Naive B cell (primary cell): Measurements from ENCODE around the gene APOF. TPM values are rescaled to one million over a fixed set of nuclear protein-coding genes. Genes with fewer than 3 reads are reported as not detected.
"Not testable (repeated sequence)": the region's sequence is repeated elsewhere in the genome, so short reads cannot be mapped to it uniquely, and the experiment has no call there.

Experiments used
- ATAC-seq, 2 donors: fragments of 150-1000 bp; cut with Tn5 transposase; 2 replicates each; pipeline ENCODE4 v1.10.0; 2021; ENCODE audit warnings: low read depth in 2 of 2, mild to moderate bottlenecking in 2 of 2, moderate library complexity in 2 of 2
- DNase-seq: peaks from one replicate; pipeline ENCODE4 v3.0.0; 2022
- H3K27ac Mint-ChIP-seq, 6 donors: one replicate each; pipeline ENCODE4 v1.8.0; 2020 to 2022; ENCODE audit warnings: mild to moderate bottlenecking in 6 of 6, mixed read lengths in 6 of 6, moderate library complexity in 5 of 6, inconsistent platforms in 2 of 6
- H3K27me3 Mint-ChIP-seq, 3 donors: one replicate each; pipeline ENCODE4 v1.8.0; 2021 to 2022; ENCODE audit warnings: mixed read lengths in 3 of 3, mild to moderate bottlenecking in 1 of 3
- H3K36me3 Mint-ChIP-seq, 2 donors: one replicate each; pipeline ENCODE4 v1.8.0; 2020 to 2022; ENCODE audit warnings: mixed read lengths in 2 of 2, inconsistent platforms in 1 of 2, mild to moderate bottlenecking in 1 of 2
- H3K4me1 Mint-ChIP-seq, 3 donors: one replicate each; pipeline ENCODE4 v1.8.0; 2020 to 2022; ENCODE audit warnings: mixed read lengths in 3 of 3, inconsistent platforms in 1 of 3, mild to moderate bottlenecking in 1 of 3, moderate library complexity in 1 of 3
- H3K4me3 Mint-ChIP-seq, 8 donors: one replicate each; pipeline ENCODE4 v1.8.0; 2020 to 2022; ENCODE audit warnings: mild to moderate bottlenecking in 8 of 8, mixed read lengths in 8 of 8, moderate library complexity in 8 of 8, inconsistent platforms in 2 of 8
- H3K9me3 Mint-ChIP-seq, 7 donors: one replicate each; pipeline ENCODE4 v1.8.0; 2020 to 2022; ENCODE audit warnings: mixed read lengths in 7 of 7, mild to moderate bottlenecking in 5 of 7, inconsistent platforms in 2 of 7, moderate library complexity in 1 of 7
- polyA plus RNA-seq, 6 donors: library from polyadenylated mRNA; unstranded; fragments of 300-500 nt; fragmentation: Illumina TruSeq; gene quantifications; one replicate each; pipeline ENCODE4 v1.2.3, GENCODE V29; 2021; ENCODE audit warnings: low read depth in 6 of 6

APOF gene
- polyA plus RNA-seq, 6 donors from 2014 or later: not detected

DNA sequence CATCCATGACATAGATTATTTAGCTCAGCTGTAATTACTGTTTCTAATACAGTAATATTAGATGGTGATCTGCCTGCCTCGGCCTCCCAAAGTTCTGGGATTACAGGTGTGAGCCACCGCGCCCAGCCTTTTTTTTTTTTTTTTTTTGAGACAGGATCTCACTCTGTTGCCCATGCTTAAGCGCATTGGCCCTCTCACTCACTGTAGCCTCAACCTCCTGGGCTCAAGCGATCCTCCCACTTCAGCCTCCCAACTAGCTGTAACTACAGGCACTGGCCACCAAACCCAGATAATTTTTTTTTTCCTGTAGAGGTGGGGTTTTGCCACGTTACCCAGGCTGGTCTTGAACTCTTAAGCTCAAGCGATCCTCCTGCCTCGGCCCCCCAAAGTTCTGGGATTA is 27.1 kb downstream of the APOF start:
- not testable (repeated sequence) for DNase-seq, ATAC-seq, H3K9me3 Mint-ChIP-seq, H3K36me3 Mint-ChIP-seq, H3K27me3 Mint-ChIP-seq
- Mint-ChIP-seq H3K27ac (peak overlapping the region in 4 of 6 donors; percentile 53 to 100 (median 76)), H3K4me1 (peaks cover 47 to 65% (median 48%) of the 10 kb centered on the region in 3 donors), H3K4me3 (peak overlapping the region in 5 of 8 donors; percentile 10 to 53 (median 21))

DNA sequence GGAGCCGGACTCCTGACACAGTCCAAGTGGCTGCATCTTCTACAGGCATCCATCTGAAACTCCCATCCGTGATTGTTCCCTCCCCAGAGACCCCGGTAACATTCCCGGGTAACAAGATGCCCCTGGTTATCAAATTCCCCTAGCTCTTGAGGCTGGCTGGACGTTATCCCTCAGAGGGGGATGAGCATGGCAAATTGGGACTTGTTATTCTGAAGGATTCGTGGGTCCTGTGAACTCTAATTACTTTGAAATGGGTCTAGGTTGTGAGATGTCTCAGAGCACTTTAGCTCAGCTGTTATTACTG is 28.2 kb downstream of the APOF start:
- ATAC-seq: no peak
- Mint-ChIP-seq H3K27me3 (no peaks in the 10 kb centered on the region), H3K9me3 (peaks cover 0 to 4% (median 0%) of the 10 kb centered on the region in 7 donors), H3K4me1 (peaks cover 42 to 60% (median 43%) of the 10 kb centered on the region in 3 donors), H3K27ac (peak overlapping the region; percentile 99 to 100 (median 100)), H3K36me3 (peaks cover 0 to 7% of the 10 kb centered on the region in 2 donors), H3K4me3 (peak overlapping the region; percentile 80 to 99 (median 96))
- no peak for DNase-seq

DNA sequence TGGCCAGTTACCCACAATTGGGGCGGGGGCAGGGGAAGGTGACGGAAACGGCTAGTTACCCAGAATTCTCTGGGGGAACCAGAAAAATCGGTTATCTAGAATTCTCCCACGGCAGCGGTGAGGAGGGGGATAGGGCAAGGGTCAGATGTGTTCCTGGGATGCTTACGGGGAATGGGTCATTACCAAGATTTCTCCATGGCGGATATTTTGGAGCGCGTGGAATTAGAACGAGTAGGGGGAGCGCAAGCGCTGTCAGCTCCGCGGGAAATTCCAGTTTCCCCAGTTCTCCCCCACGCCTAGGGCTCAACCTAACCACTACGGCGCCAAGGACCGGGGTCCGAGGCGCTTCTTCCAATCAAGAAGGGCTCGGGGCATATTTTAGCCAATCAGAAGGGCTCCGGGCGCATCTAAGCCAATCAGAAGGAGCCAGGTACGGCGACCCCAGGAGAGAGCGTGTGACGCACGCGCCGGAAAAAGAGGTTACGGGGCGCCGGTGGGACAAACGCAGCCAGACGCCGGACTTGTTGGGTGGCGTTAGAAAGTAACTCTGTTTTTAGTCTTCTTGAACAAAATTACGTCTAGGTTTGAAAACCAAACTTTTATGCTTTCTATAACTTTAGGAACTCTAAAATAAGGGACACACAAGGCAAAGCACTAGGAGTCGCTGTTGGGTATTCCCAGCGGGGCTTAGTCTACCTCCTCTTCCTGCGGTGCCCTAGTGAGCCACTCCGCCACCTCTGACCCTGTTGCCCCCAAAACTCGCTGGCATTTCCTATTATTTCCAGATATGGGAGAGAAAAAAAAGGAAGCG is 28.8 kb downstream of the APOF start, which contains the start of gene PAN2:
TSS of gene PAN2 (minus strand) at position 322 of the 811 bp plus-strand sequence. CDS start 906 bp downstream, outside the sequence.
- H3K9me3 Mint-ChIP-seq: peaks cover 0 to 4% (median 0%) of the 10 kb centered on the region in 7 donors
- H3K4me1 Mint-ChIP-seq: peaks cover 37 to 54% (median 38%) of the 10 kb centered on the region in 3 donors
- peak within 1 kb of the TSS; percentile 99 to 100 (median 100) for H3K27ac Mint-ChIP-seq
- H3K4me3 Mint-ChIP-seq: peak within 1 kb of the TSS; percentile 80 to 99 (median 96)
- peaks cover 0 to 2% of the 10 kb centered on the region in 2 donors for H3K36me3 Mint-ChIP-seq
- peak; percentile 93 for DNase-seq
- ATAC-seq: peak; percentile 87 to 89
- H3K27me3 Mint-ChIP-seq: no peaks in the 10 kb centered on the region

DNA sequence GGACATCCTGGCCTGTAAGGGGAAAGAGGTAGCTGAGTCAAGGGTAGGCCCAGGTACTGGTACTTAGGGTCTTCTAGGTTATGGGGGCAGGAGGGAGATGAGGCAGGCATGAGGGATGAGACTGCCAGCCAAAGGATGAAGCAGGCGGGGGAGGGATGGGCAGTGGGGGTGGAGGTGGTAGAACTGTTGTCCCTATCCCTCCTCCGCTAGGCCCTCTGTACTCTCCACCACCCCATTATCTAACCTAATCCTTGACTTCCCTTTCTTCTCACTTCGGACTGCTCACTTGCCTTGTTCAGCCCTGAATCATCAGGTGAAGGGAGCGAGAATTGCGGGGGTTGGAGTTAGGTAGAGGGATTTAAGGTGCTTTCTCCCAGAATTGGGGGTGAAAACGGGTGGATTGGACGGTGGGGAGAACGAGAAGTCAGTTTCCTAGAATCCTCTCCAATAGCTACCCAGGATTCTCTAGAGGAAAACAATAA is 29.4 kb downstream of the APOF start:
- Mint-ChIP-seq H3K9me3 (peaks cover 0 to 2% (median 0%) of the 10 kb centered on the region in 7 donors), H3K36me3 (no peaks in the 10 kb centered on the region), H3K4me3 (peak overlapping the region; percentile 80 to 99 (median 96)), H3K4me1 (peaks cover 30 to 48% (median 31%) of the 10 kb centered on the region in 3 donors), H3K27me3 (no peaks in the 10 kb centered on the region), H3K27ac (peak overlapping the region; percentile 99 to 100 (median 100))
- DNase-seq (no peak), ATAC-seq (peak; percentile 6 to 8)

DNA sequence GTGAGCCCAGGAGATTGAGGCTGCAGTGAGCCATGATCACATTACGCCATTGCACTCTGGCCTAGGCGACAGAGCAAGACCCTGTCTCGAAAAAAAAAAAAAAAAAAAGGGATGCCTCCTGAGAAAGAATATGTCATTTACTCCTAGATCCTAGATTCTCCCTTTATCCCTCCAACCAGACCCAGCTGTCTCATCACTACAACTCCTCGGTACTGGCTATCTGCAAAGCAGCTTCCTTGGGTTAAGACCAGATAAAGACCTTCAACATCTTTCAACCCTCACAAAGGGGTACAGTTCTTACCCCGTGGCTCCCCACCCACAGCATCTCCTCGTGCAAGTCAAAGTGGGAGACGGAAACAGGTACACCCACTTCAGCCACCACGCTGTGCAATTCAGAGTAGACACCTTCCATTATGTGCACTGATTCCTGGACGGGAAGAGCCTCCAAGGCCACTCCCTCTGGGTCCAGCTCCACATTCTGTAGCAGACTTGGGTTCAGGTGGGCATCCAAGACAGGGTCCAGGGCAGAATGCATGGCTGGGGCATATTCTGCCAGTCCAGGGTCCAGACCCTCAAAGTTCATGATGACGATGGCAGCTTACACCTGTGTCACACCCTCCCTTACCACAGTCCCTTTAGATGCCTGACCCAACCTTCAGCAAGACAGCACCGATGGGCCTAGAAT is 30.0 kb downstream of the APOF start:
- Mint-ChIP-seq H3K9me3 (peaks cover 0 to 2% (median 0%) of the 10 kb centered on the region in 7 donors), H3K27me3 (no peaks in the 10 kb centered on the region), H3K4me3 (peak overlapping the region; percentile 80 to 99 (median 96)), H3K27ac (peak overlapping the region; percentile 99 to 100 (median 100)), H3K36me3 (peaks cover 0 to 5% of the 10 kb centered on the region in 2 donors), H3K4me1 (peaks cover 27 to 42% (median 28%) of the 10 kb centered on the region in 3 donors)
- DNase-seq (no peak), ATAC-seq (no peak)

DNA sequence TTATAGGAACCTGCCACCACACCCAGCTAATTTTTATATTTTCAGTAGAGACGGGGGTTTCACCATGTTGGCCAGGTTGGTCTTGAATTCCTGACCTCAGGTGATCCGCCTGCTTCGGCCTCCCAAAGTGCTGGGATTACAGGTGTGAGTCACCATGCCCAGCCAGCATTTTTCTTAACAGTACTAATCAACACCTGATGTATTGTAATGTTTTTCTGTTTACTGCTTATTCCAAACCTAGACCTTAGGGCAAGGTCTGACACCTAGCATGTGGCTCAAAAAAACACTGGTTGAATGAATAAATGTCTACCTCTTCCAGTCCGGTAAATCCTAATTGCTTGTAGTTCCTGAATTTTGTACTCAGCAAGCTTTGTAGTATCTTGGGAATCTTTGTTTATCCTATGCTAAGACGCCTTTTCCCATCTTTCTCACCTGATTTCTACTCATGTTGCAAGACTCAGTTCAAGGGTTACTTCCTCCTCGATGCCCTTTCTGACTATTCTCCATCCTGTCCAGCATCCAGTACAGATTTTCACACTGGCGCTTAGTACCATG is 31.6 kb downstream of the APOF start:
- H3K4me3 Mint-ChIP-seq: peak overlapping the region in 3 of 8 donors; percentile 26 to 36 (median 28)
- no peaks in the 10 kb centered on the region for H3K27me3 Mint-ChIP-seq
- H3K36me3 Mint-ChIP-seq: peaks cover 12 to 16% of the 10 kb centered on the region in 2 donors
- peaks cover 0 to 2% (median 0%) of the 10 kb centered on the region in 7 donors for H3K9me3 Mint-ChIP-seq
- H3K27ac Mint-ChIP-seq: peak overlapping the region in 3 of 6 donors; percentile 33 to 100 (median 49)
- ATAC-seq (no peak), DNase-seq (no peak)
- peaks cover 23 to 33% (median 31%) of the 10 kb centered on the region in 3 donors for H3K4me1 Mint-ChIP-seq

DNA sequence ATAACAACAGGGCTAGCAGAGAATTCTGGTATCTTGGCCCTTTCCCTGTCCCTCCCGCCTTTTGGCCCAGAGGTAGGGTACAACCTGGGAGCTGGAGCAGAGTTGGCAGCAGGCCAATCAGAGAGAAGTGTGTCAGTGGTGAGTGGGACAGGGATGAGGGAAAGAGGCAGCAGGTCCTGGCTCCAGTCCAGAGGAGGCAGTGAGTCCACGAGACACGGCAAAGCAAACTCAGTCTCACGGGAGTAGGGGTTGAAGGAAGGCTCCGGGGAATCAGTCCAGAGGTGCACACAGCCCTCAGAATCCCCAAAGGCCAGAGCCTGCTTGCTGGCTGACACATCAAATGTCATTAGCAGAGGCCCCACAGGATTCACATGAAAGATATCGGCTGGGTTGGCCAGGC is 36.1 kb downstream of the APOF start:
- DNase-seq (no peak), ATAC-seq (no peak)
- peaks cover 32 to 46% of the 10 kb centered on the region in 2 donors for H3K36me3 Mint-ChIP-seq
- no peaks in the 10 kb centered on the region for H3K27me3 Mint-ChIP-seq
- H3K9me3 Mint-ChIP-seq: no peaks in the 10 kb centered on the region
- H3K27ac Mint-ChIP-seq: peak overlapping the region in 1 of 6 donors; percentile 70
- peaks cover 5 to 11% (median 7%) of the 10 kb centered on the region in 3 donors for H3K4me1 Mint-ChIP-seq
- no peak overlapping the region for H3K4me3 Mint-ChIP-seq

DNA sequence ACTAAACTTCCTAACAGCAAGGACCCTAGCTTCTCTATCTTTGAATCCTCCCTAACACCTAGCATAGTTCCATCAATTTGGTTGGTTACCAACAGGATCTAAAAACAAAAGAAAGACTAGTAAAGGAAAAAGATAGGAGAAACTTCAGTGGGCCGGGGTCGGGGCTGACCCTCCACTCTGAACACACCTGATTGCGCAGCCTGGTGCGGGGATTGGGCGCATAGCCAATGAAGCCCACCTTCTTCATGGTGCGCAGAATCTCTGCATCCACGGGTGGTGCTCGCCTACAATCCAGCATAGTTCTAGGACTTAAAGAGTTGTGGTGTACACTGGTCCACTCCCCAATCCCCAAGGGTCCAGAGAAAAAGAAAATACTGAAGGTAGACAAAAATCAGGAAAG is 36.5 kb downstream of the APOF start:
- H3K27ac Mint-ChIP-seq: peak overlapping the region in 1 of 6 donors; percentile 70

DNA sequence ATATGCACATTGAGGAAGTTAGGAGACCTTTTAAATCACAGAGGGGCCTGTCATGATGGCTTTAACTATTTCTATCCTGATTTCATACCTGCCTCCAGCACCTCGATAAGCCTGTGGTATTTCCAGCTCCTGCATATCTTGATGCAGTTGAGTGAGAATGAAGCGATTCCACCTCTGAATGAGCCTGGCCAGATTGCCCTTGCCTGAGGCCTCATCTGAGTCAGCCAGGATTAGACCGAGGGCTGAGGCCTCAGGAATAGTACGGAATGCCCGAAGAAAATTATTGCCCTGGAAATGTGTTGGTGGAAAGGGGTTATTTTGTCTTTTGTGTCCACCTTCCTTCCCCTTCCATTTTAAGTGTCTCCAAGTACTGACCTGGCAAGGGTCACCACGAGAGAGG is 38.5 kb downstream of the APOF start:
- ATAC-seq (no peak), DNase-seq (no peak)
- Mint-ChIP-seq H3K4me1 (peaks cover 2 to 11% (median 3%) of the 10 kb centered on the region in 3 donors), H3K27me3 (no peaks in the 10 kb centered on the region), H3K27ac (peak overlapping the region in 1 of 6 donors; percentile 74), H3K36me3 (peaks cover 32 to 54% of the 10 kb centered on the region in 2 donors), H3K4me3 (no peak overlapping the region), H3K9me3 (no peaks in the 10 kb centered on the region)

More for the DNA sequence above, 36.5 kb downstream of the APOF start:
- ATAC-seq (no peak), DNase-seq (no peak)
- H3K27me3 Mint-ChIP-seq: no peaks in the 10 kb centered on the region
- H3K4me3 Mint-ChIP-seq: no peak overlapping the region
- H3K4me1 Mint-ChIP-seq: peaks cover 4 to 11% (median 5%) of the 10 kb centered on the region in 3 donors
- H3K36me3 Mint-ChIP-seq: peaks cover 32 to 46% of the 10 kb centered on the region in 2 donors
- no peaks in the 10 kb centered on the region for H3K9me3 Mint-ChIP-seq

DNA sequence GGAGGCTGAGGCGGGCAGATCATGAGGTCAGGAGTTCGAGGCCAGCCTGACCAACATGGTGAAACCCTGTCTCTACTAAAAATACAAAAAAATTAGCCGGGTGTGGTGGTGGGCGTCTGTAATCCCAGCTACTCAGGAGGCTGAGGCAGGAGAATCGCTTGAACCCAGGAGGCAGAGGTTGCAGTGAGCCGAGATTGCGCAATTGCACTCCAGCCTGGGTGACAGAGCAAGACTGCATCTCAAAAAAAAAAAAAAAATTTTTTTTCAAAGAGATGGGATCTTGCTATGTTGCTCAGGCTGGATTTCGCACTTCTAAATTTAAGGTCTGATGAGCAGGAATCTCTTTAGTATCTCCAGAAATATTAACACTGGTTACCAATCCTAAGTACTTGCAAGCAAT is 41.0 kb downstream of the APOF start:
- H3K4me1 Mint-ChIP-seq, ATAC-seq, H3K9me3 Mint-ChIP-seq, H3K27me3 Mint-ChIP-seq, H3K27ac Mint-ChIP-seq, H3K4me3 Mint-ChIP-seq, DNase-seq: not testable (repeated sequence)
- peaks cover 28 to 44% of the 10 kb centered on the region in 2 donors for H3K36me3 Mint-ChIP-seq

DNA sequence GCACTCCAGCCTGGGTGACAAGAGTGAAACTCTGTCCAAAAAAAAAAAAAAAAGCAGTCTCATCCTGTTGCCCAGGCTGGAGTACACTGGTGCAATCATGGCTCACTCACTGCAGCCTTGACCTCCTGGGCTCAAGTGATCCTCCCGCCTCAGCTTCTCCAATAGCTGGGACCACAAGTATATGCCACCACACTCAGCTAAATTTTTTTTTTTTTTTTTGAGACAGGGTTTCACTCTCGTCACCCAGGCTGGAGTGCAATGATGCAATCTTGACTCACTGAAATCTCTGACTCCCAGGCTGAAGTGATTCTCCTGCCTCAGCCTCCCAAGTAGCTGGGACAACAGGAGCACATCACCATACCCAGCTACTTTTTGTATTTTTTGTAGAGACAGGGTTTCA is 41.6 kb downstream of the APOF start:
- no peaks in the 10 kb centered on the region for H3K27me3 Mint-ChIP-seq
- no peak for ATAC-seq
- H3K36me3 Mint-ChIP-seq: peaks cover 23 to 38% of the 10 kb centered on the region in 2 donors
- H3K4me3 Mint-ChIP-seq: no peak overlapping the region
- no peaks in the 10 kb centered on the region for H3K9me3 Mint-ChIP-seq
- DNase-seq: no peak
- peaks cover 0 to 7% (median under 1%) of the 10 kb centered on the region in 3 donors for H3K4me1 Mint-ChIP-seq
- no peak overlapping the region for H3K27ac Mint-ChIP-seq

DNA sequence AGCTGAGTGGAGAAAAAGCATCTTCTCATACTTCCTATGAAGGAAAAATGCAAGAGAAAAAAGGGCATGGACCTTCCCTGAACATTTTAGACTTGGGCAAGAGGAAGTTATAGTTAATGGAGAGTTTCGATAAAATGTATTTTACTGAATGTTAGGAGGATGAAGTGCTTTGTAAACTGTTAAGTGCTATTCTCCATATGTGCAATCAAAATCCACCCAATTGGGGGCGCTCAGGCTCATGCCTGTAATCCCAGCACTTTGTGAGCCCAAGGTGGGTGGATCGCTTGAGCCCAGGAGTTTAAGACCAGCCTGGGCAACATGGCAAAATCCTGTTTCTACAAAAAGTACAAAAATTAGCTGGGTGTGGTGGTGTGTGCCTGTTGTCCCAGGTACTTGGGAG is 45.0 kb downstream of the APOF start:
- Mint-ChIP-seq H3K9me3 (no peaks in the 10 kb centered on the region), H3K4me1 (peaks cover 7 to 24% (median 13%) of the 10 kb centered on the region in 3 donors), H3K27ac (peak overlapping the region in 4 of 6 donors; percentile 8 to 63 (median 58)), H3K4me3 (peak overlapping the region in 3 of 8 donors; percentile 6 to 49 (median 20)), H3K36me3 (peaks cover 4 to 9% of the 10 kb centered on the region in 2 donors), H3K27me3 (no peaks in the 10 kb centered on the region)
- ATAC-seq: no peak
- DNase-seq: no peak
